Renal cortical epithelial cell (primary cell): ENCODE measurements around the gene ARID3A. TPM values are rescaled to one million over a fixed set of nuclear protein-coding genes. Genes with fewer than 3 reads are reported as not detected.
"Not testable (repeated sequence)": the region's sequence is repeated elsewhere in the genome, so short reads cannot be mapped to it uniquely, and the experiment has no call there.

ENCODE experiments used
- DNase-seq: peaks from one replicate; pipeline ENCODE4 v3.0.0-alpha.2; 2011; ENCODE audit warnings: low read depth
- total RNA-seq: library from RNA; depleted of rRNA; stranded (reverse); fragments of >200 nt; gene quantifications from 2 replicates; pipeline ENCODE4 v1.2.3, GENCODE V29; 2014

The ARID3A gene
- total RNA-seq, 1 donor from 2014 or later, result 9.5 TPM

GRCh38 chr19:891421-892200 is 34.2 kb upstream of the ARID3A start:
- not testable (repeated sequence) for DNase-seq

DNA sequence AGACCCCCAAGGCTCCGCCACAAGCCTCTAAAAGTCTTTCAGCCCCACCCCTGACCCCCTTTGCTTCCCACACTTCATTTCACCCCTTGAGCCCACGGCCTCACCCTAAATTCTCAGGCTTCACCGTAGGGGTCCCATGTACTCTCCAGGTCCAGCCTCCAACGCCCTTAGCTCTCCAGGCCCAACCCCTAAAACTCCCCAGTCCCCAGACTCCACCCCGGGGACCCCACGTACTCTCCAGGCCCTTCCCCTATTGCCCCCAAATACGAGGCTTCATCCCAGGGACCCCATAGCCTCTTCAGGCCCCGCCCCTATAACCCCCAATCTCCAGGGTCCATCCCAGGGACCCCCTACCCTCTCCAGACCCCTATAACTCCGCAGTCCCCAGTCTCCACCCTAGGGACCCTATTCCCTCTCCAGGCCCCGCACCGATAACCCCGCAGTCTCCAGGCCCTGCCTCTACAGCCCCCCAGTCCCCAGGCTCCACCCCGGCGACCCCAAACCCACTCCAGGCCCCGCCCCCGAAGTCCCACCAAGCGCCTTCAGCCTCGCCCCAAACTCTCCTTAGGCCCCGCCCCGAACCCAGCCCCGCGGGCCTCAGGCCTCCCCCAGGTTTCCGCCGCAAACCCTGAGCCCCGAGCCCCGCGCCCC is 33.5 kb upstream of the ARID3A start:
- no peak for DNase-seq

- peak; percentile 82 for DNase-seq
Measured at GRCh38 chr19:892894-893689, 32.7 kb upstream of the ARID3A start, which contains the start of the genes MED16 and RNU6-9. Gene MED16 (minus strand): TSS chr19:893187. CDS start chr19:891131, 2,056 bp downstream. Gene RNU6-9 (plus strand): TSS chr19:893484.

DNA sequence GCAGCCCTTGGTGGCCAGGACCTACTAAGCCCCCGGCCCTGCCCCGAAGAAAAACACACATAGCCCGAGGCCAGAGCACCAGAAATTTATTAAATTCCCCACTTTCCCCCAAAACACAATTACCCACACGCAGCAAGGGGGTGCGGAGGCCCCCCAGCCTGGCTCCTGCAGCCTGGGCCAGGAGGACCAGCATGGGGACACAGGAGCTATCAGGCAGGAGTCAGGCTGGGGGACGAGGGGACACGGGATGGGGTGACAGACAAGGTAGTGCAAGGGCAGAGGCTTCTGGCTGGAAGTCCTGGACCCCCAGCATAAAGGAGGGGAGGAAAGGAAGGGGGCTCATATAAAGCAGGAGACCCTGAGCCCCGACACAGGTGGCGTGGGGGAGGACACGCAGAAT is 29.4 kb upstream of the ARID3A start:
- no peak for DNase-seq

DNA sequence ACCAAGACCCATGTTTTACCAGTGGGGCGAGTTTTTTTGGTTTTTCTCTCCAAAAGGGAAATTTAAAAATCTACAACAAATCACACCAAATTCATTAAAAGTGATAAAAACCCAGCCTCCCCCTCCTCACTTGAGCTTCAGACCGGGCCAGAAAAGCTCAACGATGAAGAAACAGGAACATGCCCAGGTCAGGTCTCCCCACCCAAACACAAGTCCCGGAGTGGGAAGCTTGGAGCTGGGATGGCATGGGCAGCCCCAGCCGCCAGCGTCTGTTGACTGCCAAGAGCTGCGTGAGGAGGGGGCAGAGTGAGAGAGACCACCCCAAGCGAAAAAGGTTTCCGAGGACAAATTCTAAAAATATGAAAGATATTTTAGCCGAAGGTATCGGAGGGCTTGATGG is 28.8 kb upstream of the ARID3A start:
- no peak for DNase-seq

- DNase-seq, result no peak
Measured at GRCh38 chr19:897442-898039, 28.3 kb upstream of the ARID3A start.

- DNase-seq, result no peak
Measured at GRCh38 chr19:898663-899062, 27.2 kb upstream of the ARID3A start.

DNA sequence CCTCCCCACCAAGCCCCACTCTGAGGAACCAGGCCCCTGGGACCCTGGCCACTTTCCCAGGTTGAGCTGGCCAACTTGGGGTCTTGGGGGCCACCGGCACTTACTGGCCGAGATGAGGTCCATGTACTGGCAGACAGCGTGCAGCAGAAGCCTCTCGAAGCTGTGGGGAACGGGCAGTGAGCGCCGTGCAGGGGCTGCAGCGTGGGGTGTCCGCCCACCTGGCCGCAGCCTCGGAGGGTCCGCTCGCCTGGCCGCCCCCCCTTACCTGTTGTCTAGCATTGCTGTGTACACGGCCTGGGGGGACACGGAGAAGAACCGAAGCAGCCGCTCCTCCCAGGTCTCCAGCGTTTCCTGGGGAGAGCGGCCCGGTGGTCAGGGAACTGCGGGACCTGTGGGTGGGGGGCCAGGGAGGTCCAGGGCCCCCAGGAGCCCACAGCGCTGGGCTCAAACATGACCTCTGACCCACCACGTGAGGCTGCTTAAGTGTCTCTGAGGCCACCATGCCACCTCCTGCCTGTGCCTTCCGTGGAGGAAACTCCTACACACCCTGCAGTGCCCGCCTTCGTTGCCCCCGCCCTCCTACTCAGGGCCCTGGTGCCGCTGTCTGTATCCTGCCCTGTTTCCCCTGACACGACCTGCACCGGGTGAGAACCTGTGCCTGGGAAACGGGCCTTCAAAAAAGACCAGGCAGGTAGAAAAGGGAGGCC is 26.3 kb upstream of the ARID3A start:
- no peak for DNase-seq

DNA sequence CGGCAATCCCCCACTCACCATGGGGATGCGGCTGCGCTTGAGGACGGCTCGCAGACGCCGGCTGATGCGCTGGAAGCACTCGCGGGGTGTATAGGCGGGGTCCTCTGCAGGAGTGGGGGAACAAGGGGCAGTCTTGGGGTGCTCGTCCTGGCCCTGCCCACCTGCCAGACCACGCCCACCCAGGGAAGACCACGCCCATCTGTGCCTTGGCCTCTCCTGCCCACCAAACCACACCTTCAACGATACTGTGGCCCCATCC is 25.9 kb upstream of the ARID3A start:
- no peak for DNase-seq

DNA sequence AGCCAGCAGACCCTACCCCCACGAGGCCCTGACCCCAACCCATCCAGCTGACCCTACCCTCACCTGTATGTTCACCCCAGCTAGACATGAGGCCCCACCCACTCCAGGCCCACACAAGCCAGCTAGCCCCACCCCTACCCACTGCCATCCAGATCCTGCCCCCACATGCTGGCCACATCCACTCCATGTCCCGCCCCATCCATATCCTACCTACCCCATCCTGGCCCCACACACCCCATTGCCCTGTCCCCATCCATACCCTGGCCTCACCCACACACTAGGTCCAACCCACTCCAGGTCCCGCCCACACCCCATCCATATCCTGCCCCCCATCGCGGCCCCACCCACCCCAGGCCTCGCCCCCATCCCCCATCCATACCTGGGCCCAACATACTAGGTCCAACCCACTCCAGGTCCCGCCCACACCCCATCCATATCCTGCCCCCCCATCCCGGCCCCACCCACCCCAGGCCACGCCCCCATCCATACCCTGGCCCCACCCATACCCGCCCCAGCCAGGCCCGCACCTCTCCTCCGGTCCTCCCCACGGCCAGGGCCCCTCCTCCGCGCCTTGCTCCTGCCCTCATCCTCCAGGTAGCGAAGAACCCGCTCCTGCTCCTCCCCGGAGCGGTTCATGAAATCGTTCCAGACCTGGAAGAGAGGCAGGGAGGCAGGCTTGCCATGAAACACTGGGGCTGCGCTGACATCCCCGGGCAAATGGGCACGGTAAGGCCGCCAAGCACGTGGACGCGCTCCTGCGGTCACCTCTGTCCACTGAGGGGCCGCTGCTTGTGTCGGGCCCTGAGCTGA is 25.3 kb upstream of the ARID3A start:
- no peak for DNase-seq

- no peak for DNase-seq
Measured at GRCh38 chr19:901216-902092, 24.4 kb upstream of the ARID3A start.

DNA sequence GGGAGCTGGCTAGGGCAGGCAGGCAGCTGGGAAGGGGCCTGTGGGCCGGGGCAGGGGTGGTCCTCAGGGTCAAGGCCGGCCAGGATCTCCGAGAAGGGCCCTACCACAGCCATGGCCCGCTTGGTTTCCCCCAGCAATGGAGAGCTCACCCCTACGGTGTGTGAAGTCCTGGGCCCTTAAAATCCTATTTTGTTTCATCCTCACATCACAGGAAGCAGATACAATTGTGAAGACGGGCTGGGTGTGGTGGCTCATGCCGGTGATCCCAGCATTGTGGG is 23.8 kb upstream of the ARID3A start:
- DNase-seq, result no peak

DNA sequence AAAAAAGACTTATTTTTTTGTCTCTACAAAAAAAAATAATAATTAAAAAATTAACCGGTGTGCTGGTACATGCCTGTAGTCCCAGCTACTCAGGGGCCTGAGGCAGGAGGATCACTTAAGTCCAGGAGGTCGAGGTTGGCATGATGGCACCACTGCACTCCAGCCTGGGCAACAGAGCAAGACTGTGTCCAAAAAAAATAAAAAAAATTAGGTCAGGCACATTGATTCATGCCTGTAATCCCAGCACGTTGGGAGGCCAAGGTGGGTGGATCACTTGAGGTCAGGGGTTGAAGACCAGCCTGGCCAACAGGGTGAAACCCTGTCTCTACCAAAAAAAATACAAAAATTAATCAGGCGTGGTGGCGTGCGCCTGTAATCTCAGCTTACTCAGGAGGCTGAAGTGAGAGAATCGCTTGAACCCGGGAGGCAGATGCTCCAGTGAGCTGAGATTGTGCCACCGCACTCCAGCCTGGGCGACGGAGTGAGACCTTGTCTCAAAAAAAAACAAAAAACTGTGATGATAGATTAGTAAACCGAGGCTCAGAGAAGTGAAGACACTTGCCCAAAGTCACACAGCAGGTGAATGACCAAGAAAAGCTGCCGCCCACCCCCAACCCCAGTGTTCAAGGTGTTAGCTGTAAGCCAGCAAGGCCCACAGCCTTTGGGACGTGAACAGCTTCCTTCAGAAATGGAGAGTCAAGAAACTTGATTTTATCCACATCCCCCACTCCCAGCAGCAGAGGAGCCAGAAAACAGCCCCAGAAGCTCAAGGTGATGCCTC is 23.2 kb upstream of the ARID3A start:
- DNase-seq, result no peak

- no peak for DNase-seq
Measured at GRCh38 chr19:903266-903797, 22.5 kb upstream of the ARID3A start.

DNA sequence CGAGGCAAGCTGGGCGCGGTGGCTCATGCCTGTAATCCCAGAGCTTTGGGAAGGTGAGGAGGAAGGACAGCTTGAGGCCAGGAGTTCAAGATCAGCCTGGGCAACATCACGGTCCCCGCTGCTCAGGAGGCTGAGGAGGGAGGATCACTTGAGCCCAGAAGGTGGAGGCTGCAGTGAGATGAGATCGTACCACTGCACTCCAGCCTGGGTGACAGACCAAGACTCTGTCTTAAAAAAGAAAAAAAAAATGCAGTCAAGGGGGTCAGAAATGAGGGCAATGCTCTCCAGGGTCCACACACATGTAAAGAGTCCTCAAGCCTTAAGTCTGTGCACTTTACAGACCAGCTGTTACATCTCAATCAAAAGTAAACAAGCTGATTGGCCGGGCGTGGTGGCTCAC is 21.3 kb upstream of the ARID3A start:
- DNase-seq, result no peak

DNA sequence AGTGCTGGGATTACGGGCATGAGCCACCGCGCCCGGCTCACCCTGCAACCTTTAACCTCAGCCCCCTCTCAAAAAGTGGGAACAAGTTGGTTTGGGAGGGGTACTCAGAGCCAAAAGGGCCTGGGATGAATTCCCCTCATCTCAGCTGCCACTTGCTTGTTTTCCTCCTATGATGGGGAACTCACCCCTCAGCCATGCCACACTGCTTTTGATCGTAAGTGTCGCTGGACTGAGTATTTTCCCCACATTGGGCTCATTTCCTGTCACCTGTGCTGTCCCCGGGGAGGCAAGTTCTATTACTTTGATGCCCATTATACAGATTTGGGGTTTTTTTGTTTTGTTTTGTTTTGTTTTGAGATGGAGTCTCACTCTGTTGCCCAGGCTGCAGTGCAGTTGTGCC is 19.4 kb upstream of the ARID3A start:
- DNase-seq, result no peak

- no peak for DNase-seq
Measured at GRCh38 chr19:907183-907853, 18.5 kb upstream of the ARID3A start.

DNA sequence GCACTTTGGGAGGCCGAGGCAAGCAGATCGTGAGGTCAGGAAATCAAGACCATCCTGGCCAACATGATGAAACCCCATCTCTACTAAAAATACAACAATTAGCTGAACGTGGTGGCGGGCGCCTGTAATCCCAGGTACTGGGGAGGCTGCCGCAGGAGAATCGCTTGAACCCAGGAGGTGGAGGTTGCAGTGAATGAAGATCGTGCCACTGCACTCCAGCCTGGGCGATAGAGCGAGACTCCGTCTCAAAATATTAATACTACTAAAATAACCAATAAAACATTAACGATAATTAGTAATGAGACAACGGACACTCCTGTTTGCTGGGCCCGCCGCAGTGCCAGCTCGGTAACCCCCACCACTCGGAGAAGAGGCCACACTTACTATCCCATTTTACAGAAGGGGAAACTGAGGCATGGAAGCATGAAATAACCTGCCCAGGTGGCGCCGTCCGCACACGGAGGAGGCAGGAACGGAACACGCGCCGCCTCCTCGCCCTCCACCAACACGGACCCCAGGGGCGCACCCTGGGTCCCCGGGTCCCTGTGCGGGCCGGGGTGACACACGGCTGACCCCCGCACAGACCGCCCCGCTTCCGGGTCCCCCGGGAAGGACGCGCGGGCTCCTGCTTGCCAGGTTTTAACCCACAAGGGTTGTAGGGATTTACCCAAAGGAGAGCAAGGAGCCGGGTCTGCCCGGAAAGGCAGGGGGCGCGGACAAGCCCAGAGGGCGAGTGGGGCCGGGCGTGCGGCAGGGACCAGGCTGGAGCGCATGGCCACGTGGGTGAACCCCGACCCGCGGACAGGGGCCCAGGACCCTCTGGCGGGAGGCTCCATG is 14.4 kb upstream of the ARID3A start:
- DNase-seq, result no peak
